GM12878 (cell line): ENCODE results near the gene SLC9C1. TPM values are rescaled to one million over a fixed set of nuclear protein-coding genes. Genes with fewer than 3 reads are reported as not detected.

Experiments
- ATAC-seq: fragments of 200-7000 bp; cut with Tn5 transposase; 3 replicates; pipeline ENCODE4 v1.9.1; 2020; ENCODE audit warnings: mild to moderate bottlenecking, moderate library complexity
- BruUV-seq: library from RNA; stranded (reverse); fragments of 400-500 nt; replicated peaks from 2 replicates; lab custom pipeline; 2021; lab: Mats Ljungman, UMichigan
- CTCF ChIA-PET: fragments of 300-600 bp; sonication (Branson Sonifier 250); formaldehyde crosslinking; extraction: SDS; loops from one replicate; lab custom pipeline; 2021; ENCODE audit warnings: inconsistent platforms; lab: Yijun Ruan, JAX
- POLR2A ChIA-PET: fragments of 350-600 bp; formaldehyde crosslinking; extraction: SDS; loops from one replicate; lab custom pipeline; 2021; ENCODE audit warnings: inconsistent platforms; lab: Charles Lee
- RAD21 ChIA-PET: fragments of 300-600 bp; sonication (Branson Sonifier 250); formaldehyde crosslinking; loops from one replicate; lab custom pipeline; 2023; ENCODE audit warnings: antibody characterized with exemption; ENCODE audit not compliant: unreplicated experiment; lab: Charles Lee
- SMC1A ChIA-PET: fragments of 300-600 bp; sonication (Branson Sonifier 250); formaldehyde crosslinking; loops from one replicate; lab custom pipeline; 2023; ENCODE audit not compliant: unreplicated experiment, uncharacterized antibody; lab: Charles Lee
- DNase-seq: peaks from one replicate; pipeline ENCODE4 v3.0.0-alpha.2; 2011; ENCODE audit warnings: low read depth, low spot score
- FAIRE-seq: peaks from 3 replicates; lab custom pipeline; 2011; peaks lifted over from hg19 to GRCh38; lab: Jason Lieb, UNC
- H2AFZ ChIP-seq: 2 replicates; pipeline ENCODE4 v1.6.0; 2011; ENCODE audit warnings: low read depth, low read length, control low read depth; ENCODE audit not compliant: control insufficient read depth
- H3K27ac ChIP-seq: 2 replicates; pipeline ENCODE4 v1.5.1; 2011; ENCODE audit warnings: control low read depth; ENCODE audit not compliant: control insufficient read depth, insufficient read depth
- H3K27me3 ChIP-seq, 2 experiments: replicated peaks in 1 of 2; 2 replicates each; pipeline versions ENCODE4 v1.6.0 to v1.6.1; 2011; ENCODE audit warnings: low read length in 1 of 2; ENCODE audit not compliant: control insufficient read depth in 2 of 2, insufficient read depth in 2 of 2
- H3K36me3 ChIP-seq, 2 experiments: 2 replicates each; pipeline ENCODE4 v1.5.1; 2011; ENCODE audit warnings: low read length in 1 of 2; ENCODE audit not compliant: control insufficient read depth in 2 of 2, insufficient read depth in 2 of 2
- H3K4me1 ChIP-seq: 2 replicates; pipeline ENCODE4 v1.6.1; 2011; ENCODE audit warnings: mild to moderate bottlenecking, low read length, moderate library complexity, mixed read lengths; ENCODE audit not compliant: control insufficient read depth, insufficient read depth
- H3K4me2 ChIP-seq: 2 replicates; pipeline ENCODE4 v1.6.0; 2011; ENCODE audit warnings: control low read depth; ENCODE audit not compliant: control insufficient read depth, insufficient read depth
- H3K4me3 ChIP-seq: fragments of 200-600 bp; sonication (generic); 2 replicates; pipeline ENCODE4 v1.5.1; 2016
- H3K79me2 ChIP-seq: 2 replicates; pipeline ENCODE4 v1.6.0; 2011; ENCODE audit warnings: low read length; ENCODE audit not compliant: control insufficient read depth, insufficient read depth
- H3K9ac ChIP-seq: 2 replicates; pipeline ENCODE4 v1.8.0; 2011; ENCODE audit warnings: low read length, control low read depth, mixed read lengths; ENCODE audit not compliant: control insufficient read depth, insufficient read depth
- H3K9me3 ChIP-seq: replicated peaks from 3 replicates; pipeline ENCODE4 v1.5.1; 2011; ENCODE audit warnings: mild to moderate bottlenecking, low read length; ENCODE audit not compliant: control insufficient read depth, insufficient read depth
- H4K20me1 ChIP-seq: 2 replicates; pipeline ENCODE4 v1.6.0; 2011; ENCODE audit not compliant: control insufficient read depth, insufficient read depth
- MEF2B ChIP-seq: fragments of 450-650 bp; IDR thresholded peaks from 2 replicates; pipeline ENCODE4 v1.6.1; 2018; ENCODE audit warnings: mild to moderate bottlenecking, moderate library complexity; ENCODE audit not compliant: partially characterized antibody, poor library complexity, severe bottlenecking
- NFIC ChIP-seq: IDR thresholded peaks from 2 replicates; pipeline ENCODE4 v1.6.1; 2012; ENCODE audit warnings: low read depth, mild to moderate bottlenecking, inconsistent platforms, low read length, moderate library complexity
- RFX5 ChIP-seq: IDR thresholded peaks from 2 replicates; pipeline ENCODE4 v1.6.1; 2011; ENCODE audit warnings: low read depth, low read length, improper control_type of control experiment
- SIN3A ChIP-seq: IDR thresholded peaks from 2 replicates; pipeline ENCODE4 v1.6.1; 2012; ENCODE audit warnings: low read depth, low read length, improper control_type of control experiment
- SPI1 ChIP-seq: IDR thresholded peaks from 2 replicates; pipeline ENCODE4 v1.6.1; 2011; ENCODE audit warnings: low read depth, mild to moderate bottlenecking, low read length, moderate library complexity, borderline replicate concordance; ENCODE audit not compliant: insufficient read depth
- ZNF592 ChIP-seq: fragments of 450-650 bp; IDR thresholded peaks from 2 replicates; pipeline ENCODE4 v1.6.1; 2017; ENCODE audit warnings: mild to moderate bottlenecking, moderate library complexity
- WGBS: methylation state at CpG from one replicate; pipeline ENCODE4 v1.1.6; 2016; ENCODE audit warnings: low lambda C conversion rate; ENCODE audit not compliant: insufficient replicate concordance, insufficient coverage; ENCODE audit errors: missing lambda C conversion rate; 5-methylcytosine and 5-hydroxymethylcytosine counted together
- in situ Hi-C: fragments of 300-500 bp; cut with MboI; formaldehyde crosslinking; loops from 9 replicates; pipeline ENCODE4 v1.14.3; 2018; ENCODE audit warnings: mixed read lengths
- intact Hi-C: fragments of 100-400 bp; cut with micrococcal nuclease; formaldehyde crosslinking; loops from one replicate; pipeline ENCODE4 v1.14.2; 2022; ENCODE audit not compliant: unreplicated experiment
- polyA plus RNA-seq, 11 experiments: library from polyadenylated mRNA; depleted of rRNA in 4 of 11; unstranded in 6 of 11; stranded (reverse) in 5 of 11; fragments of >200 nt; fragmentation: Nextera tagmentation in 4 of 11; fragmentation: Illumina TruSeq in 1 of 11; extraction: Ambion mirVana in 4 of 11; extraction: Trizol in 1 of 11; gene quantifications; 1 replicate in 1 of 11; 2 replicates in 10 of 11; pipeline versions ENCODE4 v1.2.1 to v1.2.3, GENCODE V29; 2011 to 2016; ENCODE audit warnings: inconsistent platforms in 2 of 11, missing spikeins in 2 of 11, low read depth in 1 of 11
- total RNA-seq, 4 experiments: library from RNA; depleted of rRNA in 3 of 4; stranded (reverse); fragments of >200 nt in 3 of 4; fragmentation: Illumina TruSeq in 1 of 4; extraction: Trizol in 1 of 4; gene quantifications; 2 replicates each; pipeline versions ENCODE4 v1.2.1 to v1.2.3, GENCODE V29; 2013 to 2021

Gene SLC9C1
- total and polyA plus RNA-seq, 10 of the 15 experiments (the other 5 are each of a cell fraction or from before 2014, with no cell fraction given), result not detected

- no TSS peak for BruUV-seq
- TF ChIP-seq SPI1 (no peak), RFX5 (no peak), MEF2B (no peak), ZNF592 (no peak), NFIC (no peak), SIN3A (no peak)
- WGBS, result 100% methylated on average over 3 of the region's 4 CpGs
- H3K79me2 ChIP-seq, result peaks cover 47% of the 10 kb centered on the region
- H3K36me3 ChIP-seq, result peaks cover 0 to under 1% of the 10 kb centered on the region in 2 experiments; a peak in 1 of 4 replicates
- ChIA-PET RAD21 (interaction anchor here (1.0 to 5.5 kb wide), 7 partner anchors 10 to 194 kb away, joined by 4 to 77 read pairs (median 27); partner anchors contain the start of gene BTLA), SMC1A (interaction anchor here (0.6 to 7.6 kb wide), 13 partner anchors 10 to 220 kb away, joined by 4 to 99 read pairs (median 26); partner anchors contain the start of gene BTLA), CTCF (interaction anchor here (0.6 to 3.9 kb wide), 10 partner anchors 9 to 194 kb away, joined by 3 to 33 read pairs (median 6); no protein-coding TSS in a partner anchor), POLR2A (interaction anchor here (0.7 kb wide), 2 partner anchors 27 to 74 kb away, joined by 3 to 7 read pairs; no protein-coding TSS in a partner anchor)
- H3K9ac ChIP-seq, result no peak overlapping the region
- no peak for FAIRE-seq
- H3K4me2 ChIP-seq, result no peak overlapping the region
- no peaks in the 10 kb centered on the region for H4K20me1 ChIP-seq
- no peaks in the 10 kb centered on the region for H3K9me3 ChIP-seq
- H3K27me3 ChIP-seq, result no peaks in the 10 kb centered on the region
- no peak overlapping the region for H3K4me3 ChIP-seq
- intact Hi-C loops, result loop anchor here (2.0 kb wide), 1 partner anchor 129 kb away; no protein-coding TSS in a partner anchor
- H3K4me1 ChIP-seq, result no peaks in the 10 kb centered on the region
- in situ Hi-C loops, result no loop called here
- H2AFZ ChIP-seq, result no peak overlapping the region
- no peak for DNase-seq
- no peak overlapping the region for H3K27ac ChIP-seq
- no peak for ATAC-seq
Measured at GRCh38 chr3:112331851-112332250, 37.8 kb upstream of the SLC9C1 start.
